ENCODE measurements around the gene DEGS2.

DNA sequence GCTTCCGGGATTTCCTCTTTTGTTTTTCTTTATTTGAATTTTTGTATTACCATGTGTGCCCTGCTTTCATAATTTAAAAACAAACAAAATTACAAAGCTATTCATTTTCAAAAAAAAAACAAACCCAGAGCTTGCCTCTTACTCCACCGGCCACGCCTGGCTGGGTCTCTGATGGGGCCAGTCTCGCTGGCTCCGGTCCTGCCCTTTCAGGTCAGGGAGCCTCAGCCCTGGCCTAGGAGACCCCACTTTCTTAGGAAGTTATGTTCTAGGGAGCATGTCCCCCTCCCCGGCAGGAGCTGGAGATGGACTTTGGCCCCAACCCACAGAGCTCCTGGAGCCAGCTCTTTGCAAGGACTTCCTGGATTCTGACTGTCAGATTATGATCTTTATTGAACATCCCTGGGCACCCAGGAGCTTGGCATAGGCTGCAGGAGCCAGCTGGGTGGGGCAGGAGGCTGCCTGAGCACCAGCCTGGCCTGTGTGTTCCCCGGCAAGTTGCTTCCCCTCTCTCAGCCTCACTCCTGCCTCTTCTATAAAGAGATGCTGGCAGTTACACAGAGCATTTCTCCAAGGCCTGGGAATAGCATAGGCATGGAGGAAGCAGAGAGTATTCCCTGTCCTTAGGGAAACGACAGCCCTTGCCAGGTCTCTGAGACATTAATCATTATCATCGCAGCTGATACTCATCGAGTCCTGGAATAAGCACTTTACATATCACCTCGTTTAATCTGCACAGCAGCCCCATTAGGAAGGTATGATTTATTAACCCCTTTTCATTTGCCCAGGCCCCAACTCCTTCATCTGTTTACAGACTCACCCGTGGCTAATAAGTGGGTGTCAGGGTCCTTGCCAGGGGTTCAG, 3.5 kb downstream of the DEGS2 start:
- TF ChIP-seq POLR2AphosphoS5 (IDR thresholded peaks at IDR 0.05): no peak
- no peak for TF ChIP-seq CTCF (IDR thresholded peaks at IDR 0.05 in 8 of 11, conservative IDR thresholded peaks at IDR 0.05 in 3 of 11)

Data from spleen (tissue), 7 donors.